Kidney epithelial cell (primary cell): ENCODE measurements around the gene FHL3. TPM values are rescaled to one million over a fixed set of nuclear protein-coding genes. Genes with fewer than 3 reads are reported as not detected.

ENCODE experiments used
- DNase-seq: peaks from one replicate; pipeline ENCODE4 v3.0.0-alpha.2; 2010; ENCODE audit warnings: low read depth
- H3K27me3 ChIP-seq: 2 replicates; pipeline ENCODE4 v1.6.0; 2011; ENCODE audit warnings: low read length; ENCODE audit not compliant: control insufficient read depth, insufficient read depth
- H3K36me3 ChIP-seq: 2 replicates; pipeline ENCODE4 v1.5.1; 2011; ENCODE audit warnings: low read length; ENCODE audit not compliant: control insufficient read depth, insufficient read depth
- H3K4me3 ChIP-seq: 2 replicates; pipeline ENCODE4 v1.5.1; 2011; ENCODE audit warnings: low read depth, mild to moderate bottlenecking, control low read depth, low read length
- CTCF ChIP-seq: IDR thresholded peaks from 2 replicates; pipeline ENCODE4 v1.5.1; 2011; ENCODE audit warnings: mild to moderate bottlenecking, moderate library complexity, low read length, control low read depth, inconsistent platforms; ENCODE audit not compliant: insufficient read depth, poor library complexity, severe bottlenecking
- total RNA-seq: library from RNA; depleted of rRNA; stranded (reverse); fragments of >200 nt; gene quantifications from 2 replicates; pipeline ENCODE4 v1.2.3, GENCODE V29; 2015

The FHL3 gene
- total RNA-seq, 1 donor from 2014 or later = 40.8 TPM

- Histone ChIP-seq H3K4me3 (no peak overlapping the region), H3K27me3 (no peaks in the 10 kb centered on the region), H3K36me3 (no peaks in the 10 kb centered on the region)
- no peak for TF ChIP-seq CTCF
- DNase-seq = no peak
Observed at GRCh38 chr1:38022810-38023209, 17.5 kb upstream of the FHL3 start.

- H3K4me3 ChIP-seq = no peak overlapping the region
- no peak for TF ChIP-seq CTCF
- H3K27me3 ChIP-seq = no peaks in the 10 kb centered on the region
- DNase-seq = no peak
- H3K36me3 ChIP-seq = no peaks in the 10 kb centered on the region
Observed at GRCh38 chr1:38021969-38022368, 16.7 kb upstream of the FHL3 start.

- Histone ChIP-seq H3K27me3 (no peaks in the 10 kb centered on the region), H3K36me3 (no peaks in the 10 kb centered on the region), H3K4me3 (no peak overlapping the region)
- TF ChIP-seq CTCF = no peak
- no peak for DNase-seq
Observed at GRCh38 chr1:38020396-38020795, 15.1 kb upstream of the FHL3 start.

GRCh38 chr1:38018864-38019343 lies 13.6 kb upstream of the FHL3 start:
- Histone ChIP-seq H3K36me3 (no peaks in the 10 kb centered on the region), H3K27me3 (no peaks in the 10 kb centered on the region)
- no peak for DNase-seq

GRCh38 chr1:38015978-38016725 lies 10.8 kb upstream of the FHL3 start:
- no peaks in the 10 kb centered on the region for H3K36me3 ChIP-seq
- no peak overlapping the region for H3K4me3 ChIP-seq
- TF ChIP-seq CTCF = no peak
- DNase-seq = no peak
- no peaks in the 10 kb centered on the region for H3K27me3 ChIP-seq

More at GRCh38 chr1:38018864-38019343, 13.6 kb upstream of the FHL3 start:
- no peak overlapping the region for H3K4me3 ChIP-seq
- peak; percentile 63 for TF ChIP-seq CTCF
